GM12873 (cell line): ENCODE data around the gene PNPLA1.

Experiments
- CTCF ChIP-seq: IDR thresholded peaks from 2 replicates; pipeline ENCODE4 v1.5.1; 2012; ENCODE audit warnings: low read depth, mild to moderate bottlenecking, moderate library complexity, low read length, control low read depth; ENCODE audit not compliant: insufficient read depth; ENCODE audit errors: missing control alignments

The PNPLA1 gene

DNA sequence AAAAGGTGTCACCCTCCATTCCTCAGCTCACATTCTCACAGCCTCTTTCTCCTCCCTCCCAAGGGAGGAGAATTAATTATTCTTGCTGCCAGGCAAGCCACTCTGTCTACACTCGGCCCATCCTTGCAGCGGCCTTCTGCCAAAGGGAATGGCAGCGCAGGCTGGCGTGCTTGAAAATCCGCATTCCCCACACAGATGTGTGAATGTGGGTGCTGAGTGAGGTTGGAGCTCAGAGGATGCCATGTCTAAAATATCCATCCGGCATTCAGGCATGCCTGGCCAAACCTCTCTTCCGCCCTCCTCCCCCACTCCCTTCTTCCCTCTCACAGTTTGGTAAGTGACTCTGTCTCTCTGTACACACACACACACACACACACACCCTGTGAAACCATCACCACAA, 27.7 kb downstream of the PNPLA1 start:
- TF ChIP-seq CTCF: no peak

DNA sequence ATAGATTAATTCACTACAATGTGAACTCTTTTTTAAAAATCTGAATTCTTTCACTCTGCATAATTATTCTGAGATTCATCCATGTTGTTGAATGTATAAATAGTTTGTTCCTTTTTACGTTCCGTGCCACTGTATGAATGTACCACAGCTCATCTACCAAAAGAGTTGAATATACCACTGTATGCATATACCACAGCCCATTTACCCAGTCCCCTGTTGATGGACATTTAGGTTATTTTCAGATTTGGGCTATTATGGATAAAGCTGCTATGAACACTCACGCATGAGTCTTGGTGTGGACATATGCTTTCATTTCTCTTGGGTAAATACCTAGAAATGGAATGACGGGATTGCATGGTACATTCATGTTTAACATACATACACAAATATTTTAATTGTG, 28.2 kb downstream of the PNPLA1 start:
- TF ChIP-seq CTCF: no peak

DNA sequence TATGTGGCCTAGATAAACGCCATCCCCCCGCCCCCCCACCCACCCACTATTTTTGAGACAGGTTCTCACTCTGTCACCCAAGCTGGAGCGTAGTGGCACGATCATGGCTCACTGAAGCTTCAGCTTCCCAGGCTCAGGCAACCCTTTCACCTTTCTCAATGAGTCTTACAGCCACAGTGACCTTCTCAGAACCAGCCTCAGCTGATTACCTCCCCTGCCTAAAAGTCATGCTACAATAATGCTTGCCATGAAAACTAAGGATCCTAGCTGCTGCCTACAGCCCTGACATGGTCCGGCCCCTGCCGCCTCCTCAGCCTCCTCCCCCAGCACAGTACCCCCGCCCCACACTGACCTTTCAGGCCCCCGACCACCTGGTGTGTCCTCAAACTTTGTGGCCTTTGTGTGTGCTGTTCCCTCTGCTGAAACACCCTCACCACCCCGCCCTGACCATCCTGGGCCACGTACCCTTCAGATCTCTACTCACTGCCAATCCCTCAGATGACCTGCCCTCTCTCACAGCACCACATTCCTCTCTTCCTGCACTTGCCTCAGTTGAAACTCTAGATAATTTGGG, 31.3 kb downstream of the PNPLA1 start:
- TF ChIP-seq CTCF: no peak

DNA sequence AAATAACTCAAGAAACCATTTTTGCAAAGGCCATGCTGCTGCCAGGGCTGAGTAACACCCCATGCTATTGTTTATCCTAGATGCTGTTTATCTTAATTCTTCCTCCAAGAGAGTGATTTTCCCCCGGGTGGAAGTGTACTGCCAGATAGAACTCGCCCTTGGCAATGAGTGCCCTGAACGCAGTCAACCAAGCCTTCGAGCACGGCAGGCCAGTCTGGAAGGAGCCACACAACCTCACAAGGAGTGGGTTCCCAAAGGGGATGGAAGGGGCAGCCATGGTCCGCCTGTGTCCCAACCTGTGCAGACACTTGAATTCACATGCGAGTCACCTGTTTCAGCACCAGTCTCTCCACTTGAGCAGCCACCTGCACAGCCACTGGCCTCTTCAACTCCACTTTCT, 31.9 kb downstream of the PNPLA1 start:
- TF ChIP-seq CTCF: no peak

DNA sequence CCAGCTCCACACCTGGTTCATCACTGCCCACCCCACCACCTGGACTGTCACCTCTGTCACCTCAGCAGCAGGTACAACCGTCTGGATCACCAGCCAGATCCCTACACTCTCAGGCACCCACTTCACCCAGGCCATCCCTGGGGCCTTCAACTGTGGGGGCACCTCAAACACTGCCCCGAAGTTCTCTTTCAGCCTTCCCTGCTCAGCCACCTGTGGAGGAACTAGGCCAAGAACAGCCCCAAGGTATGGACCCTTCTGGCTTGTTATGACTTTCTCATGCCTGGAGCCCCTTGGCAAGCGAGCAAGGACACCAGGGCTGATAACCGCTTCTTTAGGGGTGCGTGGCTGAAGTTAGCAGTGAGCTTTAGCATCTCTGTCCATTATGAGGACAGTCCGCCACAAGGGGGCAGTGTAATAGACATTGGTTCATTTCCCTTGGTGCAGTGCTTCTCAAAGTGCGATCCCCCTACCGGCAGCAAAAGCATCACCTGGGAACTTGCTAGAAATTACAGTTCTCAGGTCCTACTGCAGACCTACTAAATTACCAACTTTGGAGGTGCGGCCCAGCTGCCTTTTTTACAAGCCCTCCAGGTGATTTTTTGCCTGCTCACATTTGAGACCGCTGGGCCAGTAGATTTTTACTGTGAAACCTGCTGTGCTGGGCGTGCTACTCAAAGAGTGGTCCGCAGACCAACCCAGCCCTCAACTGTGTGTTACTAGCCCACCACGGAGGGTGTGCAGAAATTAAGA, 32.5 kb downstream of the PNPLA1 start:
- peak; percentile 97 for TF ChIP-seq CTCF

DNA sequence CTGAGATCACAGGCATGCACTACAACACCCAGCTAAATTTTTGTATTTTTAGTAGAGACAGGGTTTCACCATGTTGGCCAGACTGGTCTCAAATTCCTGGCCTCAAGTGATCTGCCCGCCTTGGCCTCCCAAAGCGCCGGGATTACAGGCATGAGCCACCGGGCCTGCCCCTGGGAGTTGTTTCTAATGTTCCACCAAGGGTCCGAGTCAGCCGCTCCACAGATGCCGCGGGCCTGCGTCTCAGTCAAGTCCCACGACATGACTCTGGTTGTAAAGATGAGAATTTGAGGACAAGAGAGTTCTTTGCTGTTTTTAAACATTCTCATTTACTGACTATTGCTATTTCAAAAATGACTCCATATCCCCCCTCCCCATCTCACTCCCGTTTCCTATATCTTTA, 36.0 kb downstream of the PNPLA1 start:
- TF ChIP-seq CTCF: no peak

DNA sequence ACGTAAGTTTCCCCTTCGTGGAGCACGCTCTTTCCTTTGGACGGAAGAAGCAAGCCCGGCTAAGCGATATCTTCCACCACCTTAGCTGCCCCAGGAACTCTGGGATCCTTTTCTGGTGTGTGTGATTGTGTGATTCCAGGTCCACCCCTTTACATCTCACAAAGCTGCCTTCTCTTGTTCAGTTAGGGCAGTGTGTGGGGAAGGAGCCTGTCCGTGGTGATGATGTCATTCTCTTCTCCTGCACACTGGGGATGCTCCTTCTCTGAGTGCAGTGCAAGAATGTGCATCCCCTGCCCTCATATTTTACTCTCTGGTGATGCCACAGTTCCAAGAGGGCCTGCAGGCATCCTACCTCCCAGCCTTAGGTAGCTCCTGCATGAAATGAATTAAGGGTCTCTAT, 36.5 kb downstream of the PNPLA1 start:
- TF ChIP-seq CTCF: no peak
